AML-193 (cell line): ENCODE measurements around the gene TTLL11.
"Not testable (repeated sequence)": the region's sequence is repeated elsewhere in the genome, so short reads cannot be mapped to it uniquely, and the experiment has no call there.

Experiments
- DNase-seq, 2 experiments: peaks; one replicate each; lab custom pipeline; 2025; lab: John Stamatoyannopoulos, UW

TTLL11 gene

GRCh38 chr9:121901616-121902015, 191.5 kb downstream of the TTLL11 start:
- DNase-seq: no peak

DNA sequence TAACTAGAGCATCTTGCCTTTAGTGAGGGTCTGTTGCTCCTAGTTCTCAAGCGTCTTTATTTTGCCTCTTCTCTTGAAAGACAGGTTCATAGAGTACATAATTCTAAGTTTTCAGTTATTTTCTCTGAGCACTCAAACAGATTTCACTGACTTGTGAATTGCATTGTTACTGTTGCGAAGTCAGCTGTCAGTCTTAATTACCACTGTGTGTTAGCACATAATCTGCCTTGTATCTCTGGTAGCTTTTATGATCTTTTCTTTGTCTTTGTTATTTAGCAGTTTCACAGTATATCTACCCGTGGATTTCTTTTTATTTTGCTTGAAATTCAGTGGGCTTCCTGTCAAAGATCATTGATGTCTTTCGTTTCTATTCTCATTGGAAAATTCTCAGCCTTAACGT, 192.9 kb downstream of the TTLL11 start:
- no peak for DNase-seq

- no peak for DNase-seq
These were observed 194.3 kb downstream of the TTLL11 start for GRCh38 chr9:121898856-121899255.

- DNase-seq: no peak
These were observed 196.0 kb downstream of the TTLL11 start for GRCh38 chr9:121897140-121897539.

GRCh38 chr9:121896545-121896943, 196.6 kb downstream of the TTLL11 start:
- DNase-seq: no peak

DNA sequence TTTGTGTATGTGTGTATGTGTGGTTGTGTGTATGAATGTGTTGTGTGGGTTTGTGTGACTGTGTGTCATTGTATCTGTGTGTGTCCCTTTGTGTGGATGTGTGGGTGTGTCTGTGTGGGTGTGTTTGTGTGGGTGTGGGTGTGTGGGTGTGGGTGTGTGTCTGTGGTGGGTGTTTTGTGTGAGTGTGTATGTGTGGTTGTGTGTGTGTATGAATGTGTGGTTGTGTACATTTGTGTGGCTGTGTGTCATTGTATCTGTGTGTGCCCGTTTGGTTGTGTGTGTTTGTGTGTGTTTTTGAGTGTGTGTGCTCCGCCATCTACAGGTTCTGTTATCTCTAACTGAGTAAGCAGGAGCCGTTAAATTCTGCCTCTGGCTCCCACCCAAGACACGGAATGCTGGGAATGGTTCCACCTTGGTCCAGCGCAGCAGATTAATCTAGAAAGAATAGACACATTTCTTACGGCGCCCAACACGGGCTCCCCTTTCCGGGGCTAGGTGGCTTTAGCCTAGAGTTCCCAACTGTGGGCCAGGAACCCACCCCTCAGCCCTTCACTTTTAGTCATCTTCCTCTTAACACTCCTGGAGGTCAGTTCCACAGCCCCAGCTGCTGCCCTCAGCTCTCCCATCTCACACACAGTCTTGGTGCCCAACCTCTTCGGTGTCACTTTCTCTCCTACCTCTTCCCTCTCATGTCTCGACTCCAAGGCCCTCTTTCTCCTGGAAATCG, 197.1 kb downstream of the TTLL11 start:
- no peak for DNase-seq

GRCh38 chr9:121895358-121895757, 197.8 kb downstream of the TTLL11 start:
- DNase-seq: no peak

- not testable (repeated sequence) for DNase-seq
These were observed 198.7 kb downstream of the TTLL11 start for GRCh38 chr9:121894380-121894779.

- no peak for DNase-seq
These were observed 199.3 kb downstream of the TTLL11 start for GRCh38 chr9:121893786-121894185.

GRCh38 chr9:121892706-121893105, 200.4 kb downstream of the TTLL11 start:
- no peak for DNase-seq

GRCh38 chr9:121890746-121891145, 202.4 kb downstream of the TTLL11 start:
- DNase-seq: no peak

GRCh38 chr9:121889990-121890563, 203.0 kb downstream of the TTLL11 start:
- DNase-seq: no peak

GRCh38 chr9:121888438-121888775, 204.7 kb downstream of the TTLL11 start:
- DNase-seq: no peak

DNA sequence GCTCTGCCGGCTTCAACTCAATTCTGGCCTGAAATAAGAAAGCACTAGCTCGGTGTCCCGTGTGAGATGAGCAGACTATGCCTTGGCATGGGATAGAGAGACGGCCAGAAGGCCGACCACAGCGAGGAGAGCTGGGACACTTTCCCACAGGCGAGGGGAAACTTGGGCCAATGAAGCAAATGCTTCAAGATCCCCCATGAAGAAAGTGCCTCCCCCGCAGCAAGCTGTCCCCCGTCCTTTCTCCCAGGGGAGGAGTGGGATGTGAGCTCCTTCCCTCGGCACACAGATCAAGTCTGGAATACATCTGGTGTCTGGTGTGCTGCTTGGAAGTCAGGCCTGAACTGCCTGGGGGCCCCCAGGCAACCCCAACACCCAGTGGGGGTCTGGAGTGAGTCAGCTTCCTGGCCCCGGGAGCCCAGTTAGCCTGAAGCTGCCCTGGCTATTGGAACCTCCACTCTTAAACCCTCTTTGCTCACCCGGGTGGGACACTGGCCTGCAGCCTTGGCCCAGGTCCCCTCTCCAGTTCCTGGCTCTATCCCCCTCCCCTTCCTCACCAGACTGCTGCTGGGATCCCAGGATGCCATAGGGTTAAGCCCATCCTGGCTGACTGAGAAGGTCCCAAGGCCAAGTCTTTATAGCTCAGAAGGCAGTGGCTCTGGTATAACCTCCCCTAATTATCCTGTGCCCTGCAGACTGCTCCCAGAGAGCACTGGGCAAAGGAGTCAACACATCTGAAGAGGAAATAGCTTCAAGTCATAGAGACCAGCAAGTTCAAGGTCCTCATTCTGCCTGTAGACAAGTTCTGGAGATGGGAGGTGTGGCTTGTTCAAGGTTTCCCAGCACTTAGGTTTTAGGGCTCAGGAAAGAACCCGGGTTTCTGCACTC, 205.3 kb downstream of the TTLL11 start:
- DNase-seq: no peak

DNA sequence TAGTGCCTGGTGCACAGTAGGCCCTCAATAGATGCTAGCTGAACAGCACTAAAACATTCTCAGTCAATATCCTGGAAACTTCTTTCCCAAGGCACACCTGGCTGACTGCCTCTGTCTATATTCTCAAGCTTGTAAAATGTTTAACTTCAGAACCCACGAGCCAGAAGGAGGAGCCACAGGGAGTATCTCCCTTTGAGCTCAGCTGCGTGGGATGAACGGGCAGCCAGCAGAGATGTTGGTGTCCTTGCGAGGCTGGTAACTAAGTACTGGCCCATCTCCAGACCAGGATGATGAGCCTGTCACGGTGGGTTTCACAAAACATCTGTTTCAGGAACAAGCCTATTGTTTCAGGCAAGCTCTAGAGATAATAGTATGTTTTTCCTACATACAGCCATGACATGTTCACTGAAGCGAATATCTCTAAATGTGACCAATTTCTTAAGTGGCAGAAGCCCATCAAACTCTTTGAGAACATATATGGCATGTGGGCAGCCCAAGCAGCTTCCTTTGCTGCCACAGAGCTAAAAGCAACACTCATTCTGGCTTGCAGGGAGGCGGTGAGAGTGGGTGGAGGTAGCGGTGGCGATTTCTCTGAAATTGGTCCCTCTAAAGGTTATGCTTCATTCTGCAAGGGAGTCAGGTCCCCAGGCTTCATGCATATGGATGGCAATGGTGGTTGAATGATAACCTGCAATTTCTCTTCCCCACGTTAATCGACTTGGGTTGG, 206.2 kb downstream of the TTLL11 start:
- no peak for DNase-seq

GRCh38 chr9:121885345-121885901, 207.7 kb downstream of the TTLL11 start:
- no peak for DNase-seq

DNA sequence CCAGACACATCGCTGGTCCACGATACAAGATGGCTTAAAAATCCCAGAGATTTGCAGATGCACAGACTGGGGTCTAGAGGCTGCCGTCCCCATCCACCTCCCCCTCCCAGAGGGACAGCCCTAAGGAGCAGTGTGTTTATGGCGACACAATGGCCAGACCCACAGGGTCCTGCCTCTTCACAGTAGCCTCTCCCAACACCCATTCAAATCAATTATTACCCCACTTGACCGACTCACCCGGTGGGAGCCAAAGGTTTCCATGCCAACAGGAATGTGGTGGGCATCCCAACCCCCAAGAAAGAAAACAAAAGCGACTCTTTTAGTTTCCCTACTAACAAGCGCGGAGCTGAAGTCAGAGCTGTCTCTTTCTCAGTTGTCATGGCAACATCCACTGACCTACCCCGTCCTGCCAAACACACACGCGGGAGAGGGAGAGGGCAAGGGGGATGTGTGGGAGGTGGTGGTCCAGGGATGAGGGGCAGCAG, 209.0 kb downstream of the TTLL11 start:
- no peak for DNase-seq

- no peak for DNase-seq
These were observed 209.6 kb downstream of the TTLL11 start for GRCh38 chr9:121883281-121884056.

- no peak for DNase-seq
These were observed 211.1 kb downstream of the TTLL11 start for GRCh38 chr9:121881920-121882500.

DNA sequence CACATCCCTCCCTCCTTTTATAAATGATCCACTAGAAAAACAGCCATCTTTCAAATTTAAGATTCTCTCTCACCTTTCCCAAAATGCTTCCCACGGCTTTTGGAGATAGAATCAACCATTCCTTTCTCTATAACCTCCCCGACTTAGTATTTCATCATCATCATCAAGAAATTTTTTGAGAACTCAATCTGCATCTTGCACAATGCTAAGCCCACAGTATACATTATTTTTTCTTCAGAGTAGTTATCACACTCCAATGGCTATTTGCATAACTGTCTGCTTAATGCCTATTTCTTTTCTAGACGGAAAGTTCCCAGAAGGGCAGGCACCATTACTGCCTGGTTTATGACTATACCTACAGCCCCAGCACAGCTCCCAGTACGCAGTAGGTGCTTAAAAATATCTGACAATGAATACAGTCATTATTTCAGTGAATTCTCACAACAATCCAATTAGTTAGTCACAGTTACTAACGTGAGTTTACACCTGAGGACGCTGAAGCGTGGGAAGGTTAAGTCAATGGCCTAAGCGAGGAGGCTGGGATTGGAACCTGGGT, 212.7 kb downstream of the TTLL11 start:
- no peak for DNase-seq
